Measurements from ENCODE around the gene HTR1D.
"Not testable (repeated sequence)": the region's sequence is repeated elsewhere in the genome, so short reads cannot be mapped to it uniquely, and the experiment has no call there.

The HTR1D gene

DNA sequence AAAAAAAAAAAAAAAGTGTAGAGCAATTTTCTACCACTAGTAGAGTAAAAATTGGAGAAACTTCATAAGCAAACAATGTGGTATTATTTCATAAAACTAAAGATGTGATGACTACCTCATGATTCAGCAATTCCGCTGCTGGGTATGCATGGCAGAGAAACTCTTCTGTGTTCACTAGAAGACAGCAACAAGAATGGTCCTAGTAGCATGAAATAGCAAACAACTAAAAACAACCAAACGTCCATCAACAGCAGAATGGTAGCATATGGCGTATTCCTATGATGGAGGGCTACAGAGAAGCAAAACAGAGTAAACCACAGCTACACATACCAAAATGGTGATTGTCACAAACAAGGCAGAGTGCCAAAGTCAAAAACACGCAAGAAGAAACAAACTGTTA lies 18.9 kb downstream of the HTR1D start:
- TF ChIP-seq CTCF (conservative IDR thresholded peaks at IDR 0.05; ENCODE audit: control insufficient read depth, insufficient read depth, low read depth, low read length) = no peak
- no peak overlapping the region for H3K4me3 ChIP-seq (ENCODE audit: control insufficient read depth, low read depth, low read length)
- peak; percentile 91 for DNase-seq (ENCODE audit: low read depth)

GRCh38 chr1:23196627-23197328 lies 20.5 kb downstream of the HTR1D start:
- H3K4me3 ChIP-seq (ENCODE audit: control insufficient read depth, low read depth, low read length) = no peak overlapping the region
- DNase-seq (ENCODE audit: low read depth) = peak; percentile 93
- TF ChIP-seq CTCF (conservative IDR thresholded peaks at IDR 0.05; ENCODE audit: control insufficient read depth, insufficient read depth, low read depth, low read length) = no peak

DNA sequence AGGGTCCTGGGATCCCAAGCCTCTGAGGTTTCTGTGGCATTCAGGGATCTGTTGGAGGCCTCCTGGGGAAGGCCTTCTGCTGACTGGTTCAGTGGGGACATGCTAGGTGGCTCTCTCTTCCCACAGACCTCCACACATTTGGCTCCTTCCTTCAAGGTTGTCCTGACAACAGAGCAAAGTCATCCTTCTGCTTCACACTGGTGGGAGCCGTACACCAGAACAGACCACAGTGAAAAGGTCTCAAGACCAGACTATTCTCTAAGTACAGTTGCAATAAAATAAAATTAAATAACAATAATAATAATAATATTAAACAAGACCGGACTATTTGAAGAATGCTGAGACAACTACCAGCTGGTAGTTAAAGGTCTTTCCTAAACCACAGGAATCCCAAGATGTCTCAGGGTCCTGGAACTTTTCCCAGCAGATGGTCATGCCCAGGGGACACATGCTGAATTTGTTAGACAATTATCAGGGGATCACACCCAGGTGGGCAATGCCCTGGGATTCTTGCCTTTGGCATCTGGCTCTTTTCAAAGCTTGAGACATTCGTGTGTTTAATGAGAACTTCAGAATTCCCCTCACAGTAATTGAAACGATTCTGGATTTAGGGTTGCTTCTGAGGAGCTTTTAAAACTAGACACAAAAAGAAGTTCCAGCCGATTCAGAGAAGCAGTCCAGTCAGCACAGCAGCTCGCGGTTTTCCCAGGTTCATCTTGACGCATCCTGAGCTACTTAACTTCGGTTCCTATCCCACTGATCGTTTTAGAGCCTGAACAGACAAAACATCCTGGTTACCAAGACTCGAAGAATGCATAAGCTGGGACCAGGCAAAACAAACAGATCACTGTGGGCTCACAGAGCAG lies 22.9 kb downstream of the HTR1D start:
- DNase-seq (ENCODE audit: low read depth) = peak; percentile 91
- no peak for TF ChIP-seq CTCF (conservative IDR thresholded peaks at IDR 0.05; ENCODE audit: control insufficient read depth, insufficient read depth, low read depth, low read length)
- no peak overlapping the region for H3K4me3 ChIP-seq (ENCODE audit: control insufficient read depth, low read depth, low read length)

DNA sequence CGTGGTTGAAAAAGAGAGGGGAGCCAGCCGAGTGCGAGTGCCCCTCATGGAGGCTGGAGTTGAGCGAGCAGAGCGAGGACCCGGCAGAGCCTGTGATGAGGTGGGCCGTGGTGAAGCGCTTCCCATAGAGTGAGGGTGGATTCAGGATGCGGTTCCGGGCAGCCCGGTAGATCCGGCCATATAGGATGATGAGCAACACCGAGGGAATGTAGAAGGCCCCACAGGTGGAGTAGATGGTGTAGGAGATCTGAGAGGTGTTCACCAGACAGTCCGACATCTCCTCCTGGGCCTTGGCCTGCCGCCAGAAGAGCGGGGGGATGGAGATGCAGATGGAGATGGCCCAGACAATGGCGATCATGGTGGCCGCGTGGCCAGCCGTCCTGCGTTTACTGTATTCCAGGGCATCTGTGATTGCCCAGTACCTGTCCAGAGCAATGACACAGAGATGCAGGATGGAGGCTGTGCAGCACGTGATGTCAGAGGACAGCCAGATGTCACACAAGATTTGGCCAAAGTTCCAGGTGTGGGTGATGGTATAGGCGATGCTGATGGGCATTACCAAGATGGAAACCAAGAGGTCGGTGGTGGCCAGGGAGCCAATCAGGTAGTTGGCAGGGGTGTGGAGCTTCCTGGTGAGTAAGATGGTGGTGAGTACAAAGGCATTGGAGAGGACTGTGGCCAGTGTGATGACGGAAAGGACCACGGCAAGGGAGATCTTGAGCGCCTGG lies 23.7 kb downstream of the HTR1D start:
- no peak for TF ChIP-seq CTCF (conservative IDR thresholded peaks at IDR 0.05; ENCODE audit: control insufficient read depth, insufficient read depth, low read depth, low read length)
- H3K4me3 ChIP-seq (ENCODE audit: control insufficient read depth, low read depth, low read length) = no peak overlapping the region
- DNase-seq (ENCODE audit: low read depth) = no peak

DNA sequence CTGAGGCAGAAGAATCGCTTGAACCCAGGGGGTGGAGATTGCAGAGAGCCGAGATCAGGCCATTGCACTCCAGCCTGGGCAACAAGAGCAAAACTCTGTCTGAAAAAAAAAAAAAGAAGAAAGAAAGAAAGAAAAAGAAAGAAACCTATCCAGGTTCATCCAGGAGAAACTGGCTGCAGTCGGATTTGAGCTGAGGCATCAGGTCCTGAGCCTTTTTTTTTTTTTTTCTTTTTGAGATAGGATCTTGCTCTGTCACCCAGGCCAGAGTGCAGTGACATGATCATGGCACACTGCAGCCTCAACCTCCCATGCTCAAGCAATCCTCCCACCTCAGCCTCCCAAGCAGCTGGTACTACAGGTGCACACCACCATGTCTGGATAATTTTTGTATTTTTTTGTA lies 26.1 kb downstream of the HTR1D start:
- DNase-seq (ENCODE audit: low read depth) = no peak
- TF ChIP-seq CTCF (conservative IDR thresholded peaks at IDR 0.05; ENCODE audit: control insufficient read depth, insufficient read depth, low read depth, low read length) = no peak
- H3K4me3 ChIP-seq (ENCODE audit: control insufficient read depth, low read depth, low read length) = no peak overlapping the region

DNA sequence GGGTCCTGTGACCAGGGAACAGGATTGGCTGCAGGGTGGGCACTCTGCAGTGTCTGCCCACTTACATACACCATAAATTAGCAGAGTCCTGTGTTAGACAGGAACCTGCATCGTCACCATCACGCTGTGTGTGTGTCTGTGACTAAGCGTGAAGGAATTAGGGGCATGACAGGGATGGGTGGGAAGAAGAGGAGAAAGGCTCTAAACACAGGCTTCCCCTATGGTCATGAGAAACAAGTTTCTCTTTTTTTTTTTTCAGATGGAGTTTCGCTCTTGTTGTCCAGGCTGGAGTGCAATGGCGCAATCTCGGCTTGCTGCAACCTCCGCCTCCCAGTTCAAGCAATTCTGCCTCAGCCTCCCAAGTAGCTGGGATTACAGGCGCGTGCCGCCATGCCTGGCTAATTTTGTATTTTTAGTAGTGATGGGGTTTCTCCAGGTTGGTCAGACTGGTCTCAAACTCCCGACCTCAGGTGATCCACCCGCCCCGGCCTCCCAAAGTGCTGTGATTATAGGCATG lies 28.3 kb downstream of the HTR1D start:
- not testable (repeated sequence) for H3K4me3 ChIP-seq (ENCODE audit: control insufficient read depth, low read depth, low read length)

More for the DNA sequence above, 28.3 kb downstream of the HTR1D start:
- peak; percentile 63 for DNase-seq (ENCODE audit: low read depth)

Measured in fibroblast of mammary gland (primary cell).